Measurements from ENCODE around the gene HNRNPA3.
A peak's percentile ranks its signal among the peaks of the same experiment; 100 is the strongest.

Gene HNRNPA3

GRCh38 chr2:177262092-177262491 is 49.5 kb downstream of the HNRNPA3 start:
- Mint-ChIP-seq H3K36me3 (ENCODE audit: low read depth) (peaks cover 18% of the 10 kb centered on the region), H3K4me3 (peak overlapping the region; percentile 89 to 98 (median 95)), H3K9me3 (peaks cover 4% of the 10 kb centered on the region), H3K27me3 (ENCODE audit: low read depth) (no peaks in the 10 kb centered on the region), H3K27ac (peak overlapping the region; percentile 96 to 99 (median 98)), H3K4me1 (peaks cover 49% of the 10 kb centered on the region)
- no peak for TF ChIP-seq CTCF (IDR thresholded peaks at IDR 0.05; ENCODE audit: unreplicated experiment in 3 of 3)

GRCh38 chr2:177262958-177263450 is 50.4 kb downstream of the HNRNPA3 start:
- H3K36me3 Mint-ChIP-seq (ENCODE audit: low read depth) = peaks cover 10% of the 10 kb centered on the region
- H3K27ac Mint-ChIP-seq = peak overlapping the region; percentile 96 to 99 (median 98)
- peak overlapping the region; percentile 89 to 98 (median 95) for H3K4me3 Mint-ChIP-seq
- peaks cover 4% of the 10 kb centered on the region for H3K9me3 Mint-ChIP-seq
- H3K27me3 Mint-ChIP-seq (ENCODE audit: low read depth) = no peaks in the 10 kb centered on the region
- H3K4me1 Mint-ChIP-seq = peaks cover 54% of the 10 kb centered on the region
- TF ChIP-seq CTCF (IDR thresholded peaks at IDR 0.05; ENCODE audit: unreplicated experiment in 3 of 3) = no peak

- peak overlapping the region; percentile 89 to 98 (median 95) for H3K4me3 Mint-ChIP-seq
Observed at GRCh38 chr2:177263451-177264208, 51.0 kb downstream of the HNRNPA3 start.

GRCh38 chr2:177264209-177264692 is 51.7 kb downstream of the HNRNPA3 start:
- Mint-ChIP-seq H3K9me3 (no peaks in the 10 kb centered on the region), H3K36me3 (ENCODE audit: low read depth) (no peaks in the 10 kb centered on the region), H3K4me3 (peak overlapping the region; percentile 95 to 98 (median 96)), H3K27me3 (ENCODE audit: low read depth) (no peaks in the 10 kb centered on the region), H3K27ac (peak overlapping the region in 2 of 3 experiments; percentile 98 to 100), H3K4me1 (peaks cover 59% of the 10 kb centered on the region)
- no peak for TF ChIP-seq CTCF (IDR thresholded peaks at IDR 0.05; ENCODE audit: unreplicated experiment in 3 of 3)

More at GRCh38 chr2:177263451-177264208, 51.0 kb downstream of the HNRNPA3 start:
- Mint-ChIP-seq H3K36me3 (ENCODE audit: low read depth) (peaks cover 4% of the 10 kb centered on the region), H3K27ac (peak overlapping the region; percentile 96 to 99 (median 98)), H3K9me3 (no peaks in the 10 kb centered on the region), H3K27me3 (ENCODE audit: low read depth) (no peaks in the 10 kb centered on the region), H3K4me1 (peaks cover 59% of the 10 kb centered on the region)
- TF ChIP-seq CTCF (IDR thresholded peaks at IDR 0.05; ENCODE audit: unreplicated experiment in 3 of 3) = peak; percentile 89 to 95 (median 91)

GRCh38 chr2:177264693-177265587 is 52.3 kb downstream of the HNRNPA3 start, which contains the start of gene NFE2L2:
Gene NFE2L2 (minus strand): TSS chr2:177264727. CDS start chr2:177264576, 151 bp downstream.
- Mint-ChIP-seq H3K4me3 (peak within 1 kb of the TSS; percentile 95 to 98 (median 96)), H3K36me3 (ENCODE audit: low read depth) (no peaks in the 10 kb centered on the region), H3K4me1 (peaks cover 63% of the 10 kb centered on the region), H3K27me3 (ENCODE audit: low read depth) (no peaks in the 10 kb centered on the region), H3K9me3 (no peaks in the 10 kb centered on the region), H3K27ac (peak within 1 kb of the TSS; percentile 99 to 100 (median 100))
- TF ChIP-seq CTCF (IDR thresholded peaks at IDR 0.05; ENCODE audit: unreplicated experiment in 3 of 3) = peak in 1 of 3 experiments; percentile 19
